ENCODE results near the gene BLVRA.

Gene BLVRA

DNA sequence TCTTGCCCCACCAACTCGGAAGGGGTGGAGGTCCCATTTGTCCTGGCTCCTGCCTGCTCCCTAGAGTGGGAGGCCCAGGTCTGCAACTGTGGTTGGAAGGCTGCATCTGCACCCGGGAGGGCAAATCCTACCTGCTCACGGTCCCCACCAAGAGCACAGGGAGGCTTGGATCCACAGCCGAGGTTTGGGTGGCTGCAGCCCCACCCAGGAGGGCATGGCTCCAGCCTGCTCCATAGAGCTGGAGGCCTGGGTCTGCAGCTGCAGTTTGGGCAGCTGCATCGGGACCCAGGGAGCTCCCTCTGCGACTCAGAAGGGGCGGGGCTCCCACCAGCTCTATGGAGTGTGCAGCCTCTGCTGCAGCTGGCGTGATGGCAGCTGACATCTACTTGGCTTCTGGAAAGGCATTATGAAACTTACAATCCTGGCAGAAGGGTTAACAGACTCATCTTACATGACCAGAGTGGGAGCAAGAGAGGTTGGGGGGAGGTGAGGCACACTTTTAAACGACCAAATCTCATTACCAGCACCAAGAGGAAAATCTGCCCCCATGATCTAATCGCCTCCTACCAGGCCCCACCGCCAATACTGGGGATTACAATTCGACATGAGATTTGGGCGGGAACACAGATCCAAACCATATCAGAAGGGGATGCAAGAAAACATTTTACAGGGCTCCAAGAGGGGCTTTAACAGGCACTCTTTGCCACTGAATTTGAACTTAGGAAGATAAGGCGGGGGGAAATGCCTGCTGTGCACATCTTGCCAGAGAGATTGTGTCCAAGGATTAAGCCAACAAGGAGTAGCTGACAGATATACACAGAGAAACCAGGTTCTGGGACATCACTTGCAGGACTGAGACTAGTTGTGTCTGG lies 8.2 kb upstream of the BLVRA start:
- DNase-seq = no peak

- no peak for DNase-seq
These were observed 6.1 kb upstream of the BLVRA start for GRCh38 chr7:43752411-43752810.

GRCh38 chr7:43753271-43753810 lies 5.1 kb upstream of the BLVRA start:
- DNase-seq = no peak

GRCh38 chr7:43753843-43754242 lies 4.6 kb upstream of the BLVRA start:
- no peak for DNase-seq

- DNase-seq = no peak
These were observed 3.9 kb upstream of the BLVRA start for GRCh38 chr7:43754596-43754995.

GRCh38 chr7:43756368-43757072 lies 2.0 kb upstream of the BLVRA start:
- DNase-seq = no peak

DNA sequence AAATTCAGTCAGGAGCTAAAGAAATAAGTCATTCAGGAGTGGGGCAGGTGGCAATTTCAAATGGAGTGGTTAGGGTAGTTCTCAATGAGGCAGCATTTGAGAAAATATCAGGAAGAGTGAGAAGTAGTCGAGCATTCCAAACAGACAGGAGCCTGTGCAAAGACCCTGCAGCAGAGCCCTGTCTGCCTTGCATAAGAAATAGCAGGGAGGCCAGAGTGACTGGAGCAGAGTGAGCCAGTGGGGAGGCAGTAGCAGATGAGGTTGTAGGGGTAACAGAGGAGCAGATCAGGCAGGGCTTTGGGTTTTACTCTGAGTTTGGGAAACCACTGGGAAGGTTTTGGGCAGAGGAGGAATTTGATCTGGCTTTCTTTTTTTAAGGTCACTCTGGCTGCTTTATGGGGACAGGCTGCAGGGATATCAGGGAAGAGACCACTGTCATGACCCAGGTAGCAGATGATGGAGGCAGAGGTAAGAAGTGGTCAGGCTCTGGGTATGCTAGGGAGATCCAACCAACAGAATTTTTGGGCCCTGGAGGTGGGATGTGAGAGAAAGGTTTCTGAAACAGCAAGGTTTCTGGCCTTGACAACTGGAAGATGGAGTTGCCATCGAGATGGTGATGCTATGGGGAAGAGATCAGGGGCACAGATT lies 1.3 kb upstream of the BLVRA start:
- no peak for DNase-seq

DNA sequence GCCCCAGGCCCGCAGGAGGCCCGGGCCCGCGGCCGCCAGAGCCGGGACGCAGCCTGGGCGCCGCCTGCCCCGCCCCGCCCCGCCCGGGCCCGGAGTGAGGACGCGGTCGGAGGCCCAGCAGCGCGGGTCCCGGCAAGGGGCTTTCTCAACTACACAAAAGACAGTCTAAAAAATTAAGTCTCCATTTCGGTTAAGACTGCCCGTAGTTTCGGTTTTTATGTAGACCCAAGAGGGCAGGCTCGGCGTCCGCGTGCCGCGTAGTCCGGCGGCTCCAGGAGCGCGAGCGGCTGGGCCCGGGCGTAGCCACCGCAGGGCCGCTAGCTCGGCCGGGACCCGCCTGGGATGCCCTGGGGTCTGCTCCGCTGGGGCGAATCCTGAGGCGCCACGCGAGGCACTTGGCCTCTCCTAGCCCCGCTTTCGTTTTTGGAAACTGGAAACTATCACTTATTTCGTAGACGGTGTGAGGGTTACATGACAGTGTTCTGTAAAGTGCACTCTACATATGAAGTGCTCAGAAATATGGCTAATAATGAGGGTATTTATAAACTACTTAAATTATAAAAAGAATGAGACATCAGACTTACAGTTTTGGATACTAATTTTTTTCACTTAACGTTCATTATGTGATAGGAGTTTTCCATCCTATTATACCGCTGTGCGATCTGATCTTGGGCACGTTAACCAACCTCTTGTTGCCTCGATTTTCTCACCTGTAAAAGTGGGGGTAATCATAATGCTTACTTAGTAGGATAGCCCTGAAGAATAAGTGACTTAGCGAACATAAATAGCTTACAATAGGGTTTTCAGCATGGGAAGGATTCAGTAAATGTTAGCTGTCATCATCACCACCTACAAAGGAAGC lies 573 bp downstream of the BLVRA start:
- DNase-seq = peak; percentile 59

- no peak for DNase-seq
These were observed 2.4 kb downstream of the BLVRA start for GRCh38 chr7:43760861-43761260.

- DNase-seq = no peak
These were observed 2.9 kb downstream of the BLVRA start for GRCh38 chr7:43761382-43761781.

DNA sequence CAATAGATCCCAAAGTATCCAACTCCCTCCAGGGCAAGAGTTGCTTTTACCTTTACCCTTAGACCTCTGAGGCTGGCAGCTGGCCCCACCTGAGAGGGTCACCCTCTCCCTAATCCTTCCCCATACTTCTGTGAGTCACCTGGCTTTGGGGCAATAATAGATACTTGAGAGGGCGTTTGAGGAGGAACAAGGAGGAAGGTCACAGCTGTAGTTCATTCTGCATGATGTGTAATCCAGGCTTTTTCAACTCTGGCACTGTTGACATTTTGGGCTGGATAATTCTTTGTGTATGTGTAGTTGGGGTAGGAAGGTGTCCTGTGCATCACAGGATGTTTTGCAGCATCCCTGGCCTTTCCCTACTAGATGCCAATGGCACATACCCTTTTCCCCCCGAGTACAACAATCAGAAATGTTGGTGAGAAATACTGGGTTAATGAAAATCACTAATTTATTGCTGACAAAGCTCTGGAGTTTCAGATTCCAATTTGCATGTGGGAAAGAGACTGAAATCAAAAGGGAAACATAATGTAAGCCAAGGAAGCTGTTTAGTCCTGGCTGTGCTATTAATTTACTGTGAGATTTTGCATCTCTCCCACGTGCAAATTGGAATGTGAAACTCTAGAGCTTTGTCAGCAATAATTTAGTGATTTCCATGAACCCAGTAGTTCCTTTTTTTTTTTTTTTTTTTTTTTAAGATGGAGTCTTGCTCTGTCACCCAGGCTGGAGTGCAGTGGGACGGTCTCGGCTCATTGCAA lies 3.6 kb downstream of the BLVRA start:
- no peak for DNase-seq

DNA sequence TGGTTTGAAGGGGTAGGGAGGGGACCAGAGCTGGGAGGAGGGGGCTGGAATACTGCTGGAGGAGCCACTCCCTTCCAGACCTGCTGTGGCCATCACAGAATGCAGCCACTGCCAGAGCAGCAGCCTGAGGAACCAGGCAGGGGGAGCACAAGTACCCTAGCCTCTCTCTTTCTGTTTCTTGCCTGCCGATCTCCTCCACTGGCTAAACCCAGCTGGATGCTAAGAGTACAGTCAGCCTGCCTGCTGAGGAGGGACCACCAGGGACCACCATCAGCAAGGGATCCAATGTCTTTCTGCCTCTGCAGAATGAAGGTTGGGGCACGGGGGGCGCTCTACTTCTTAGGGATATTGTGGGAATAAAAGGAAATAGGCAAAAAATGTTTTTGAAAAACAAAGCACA lies 4.7 kb downstream of the BLVRA start:
- no peak for DNase-seq

DNA sequence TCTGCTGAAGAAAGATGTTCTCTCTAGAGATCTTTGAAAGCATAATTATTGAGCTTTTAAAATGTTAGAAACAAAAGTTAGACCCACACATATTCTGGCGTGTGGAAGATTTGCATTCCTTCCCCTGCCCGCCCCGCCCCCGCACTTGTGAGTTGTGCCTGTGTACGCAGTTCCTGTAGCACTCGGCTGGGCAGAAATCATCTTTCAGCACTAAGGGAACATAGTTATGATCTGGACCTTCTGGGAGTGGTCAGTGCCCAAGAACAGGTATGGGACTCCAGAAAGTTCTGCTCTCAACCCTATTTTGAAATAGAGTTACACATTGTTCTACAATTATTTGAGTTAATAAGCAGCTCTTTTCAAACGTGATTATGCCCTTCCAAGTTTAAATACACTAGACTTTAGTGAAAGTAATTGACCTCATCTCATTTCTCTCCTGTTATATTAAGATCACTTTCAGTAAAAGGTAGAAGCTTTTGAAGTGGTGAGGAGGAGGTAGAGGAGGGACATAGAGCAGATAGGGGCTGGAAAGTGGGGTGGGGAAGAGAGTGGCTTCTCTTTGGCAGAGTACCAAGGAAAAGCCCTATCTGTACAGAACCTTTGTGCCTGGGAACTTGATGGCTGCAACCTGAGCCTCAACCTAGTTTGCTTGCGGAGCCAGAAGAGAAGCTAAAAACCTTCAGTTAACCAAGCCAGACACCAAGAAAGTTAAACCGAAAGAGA lies 5.7 kb downstream of the BLVRA start:
- no peak for DNase-seq

DNA sequence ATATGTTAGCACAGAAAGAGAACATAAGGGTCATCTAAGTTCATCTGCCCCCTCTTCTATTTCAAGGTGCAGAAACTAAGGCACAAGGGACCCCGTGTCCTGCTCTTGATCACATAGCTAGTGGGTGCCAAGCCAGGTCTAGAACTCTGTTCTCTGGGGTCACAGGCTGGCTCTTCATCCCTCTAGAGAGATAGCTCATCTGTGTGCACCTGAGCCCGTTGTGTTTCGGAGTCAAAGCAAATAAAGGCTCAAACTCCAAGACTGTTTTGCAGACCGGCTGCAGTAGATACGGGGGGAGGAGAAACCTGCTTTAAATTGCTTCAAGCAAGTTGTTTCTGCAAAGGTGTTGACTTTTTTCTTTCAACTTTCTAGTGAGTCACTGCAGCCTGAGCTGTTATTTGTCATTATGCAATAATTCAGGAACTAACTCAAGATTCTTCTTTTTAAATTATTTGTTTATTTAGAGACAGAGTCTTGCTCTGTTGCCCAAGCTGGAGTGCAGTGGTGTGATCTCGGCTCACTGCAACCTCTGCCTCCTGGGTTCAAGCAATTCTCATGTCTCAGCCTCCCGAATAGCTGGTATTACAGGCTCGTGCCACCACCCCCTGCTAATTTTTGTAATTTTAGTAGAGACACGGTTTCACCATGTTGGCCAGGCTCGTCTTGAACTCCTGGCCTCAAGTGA lies 6.5 kb downstream of the BLVRA start:
- DNase-seq = no peak

GRCh38 chr7:43766564-43766963 lies 8.1 kb downstream of the BLVRA start:
- DNase-seq = no peak

- DNase-seq = no peak
These were observed 8.8 kb downstream of the BLVRA start for GRCh38 chr7:43767311-43767710.

DNA sequence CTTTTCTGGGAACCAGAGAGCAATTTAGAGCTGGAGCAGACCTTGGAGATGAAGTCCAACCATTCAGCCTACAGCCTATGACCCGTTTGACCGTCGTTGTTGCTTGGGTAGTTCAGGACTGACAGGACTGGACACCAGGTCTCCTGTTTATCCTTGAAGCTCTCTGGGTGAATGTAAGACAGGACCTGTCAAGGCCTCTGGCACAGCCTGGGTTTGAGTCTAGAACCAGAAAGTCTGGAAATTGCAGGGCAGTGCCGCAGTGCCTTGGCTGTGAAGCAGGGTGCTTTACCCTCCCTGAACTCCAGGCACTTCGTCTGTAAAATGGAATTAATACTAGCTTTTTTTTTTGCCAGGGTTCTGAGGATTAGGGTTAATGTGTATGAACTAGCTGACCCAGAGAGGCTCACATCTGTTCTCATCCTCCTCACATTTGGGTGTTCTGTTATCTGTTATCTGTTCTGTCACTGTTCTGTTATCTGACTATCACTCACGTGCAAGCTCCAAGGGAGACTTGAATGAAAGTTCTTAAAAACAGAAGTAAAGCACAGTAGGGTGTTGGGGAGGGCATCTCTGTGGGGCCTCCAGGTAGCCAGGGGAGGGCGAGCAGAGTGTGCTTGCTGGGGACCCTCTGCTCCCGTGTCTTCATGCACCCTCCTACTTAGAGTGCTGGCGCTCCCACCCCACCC lies 9.9 kb downstream of the BLVRA start:
- DNase-seq = no peak

DNA sequence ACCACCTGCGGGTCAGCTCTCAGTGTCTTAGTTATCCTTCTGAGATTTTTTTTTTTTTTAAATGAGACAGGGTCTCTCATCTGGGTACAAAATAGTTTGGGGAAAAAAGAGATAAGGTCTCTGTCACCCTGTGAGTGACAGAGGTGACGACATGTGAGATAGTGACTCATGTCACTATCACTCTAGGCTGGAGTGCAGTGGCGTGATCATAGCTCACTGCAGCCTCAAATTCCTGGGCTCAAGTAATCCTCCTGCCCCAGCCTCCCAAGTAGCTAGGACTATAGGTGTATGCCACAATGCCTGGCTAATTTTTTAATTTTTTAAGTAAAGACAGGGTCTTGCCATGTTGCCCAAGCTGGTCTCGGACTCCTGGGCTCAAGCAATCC lies 10.4 kb downstream of the BLVRA start:
- DNase-seq = no peak

DNA sequence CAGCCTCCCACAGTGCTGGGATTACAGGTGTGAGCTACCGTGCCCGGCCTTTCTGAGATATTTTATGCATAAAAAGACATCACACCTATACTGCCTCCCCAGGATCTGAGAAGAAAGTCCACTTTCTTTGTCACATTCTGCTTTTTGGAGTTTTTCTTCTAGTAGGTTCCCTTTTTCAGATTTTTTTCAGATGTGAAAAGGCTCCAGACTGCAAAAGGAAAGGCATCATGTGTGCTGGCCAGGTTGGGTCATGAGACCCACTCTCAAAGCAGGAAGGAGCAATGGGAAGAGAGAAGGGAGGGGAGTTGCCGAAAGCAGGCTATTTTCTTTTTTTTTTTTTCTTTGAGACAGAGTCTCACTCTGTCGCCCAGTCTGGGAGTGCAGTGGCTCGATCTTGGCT lies 10.8 kb downstream of the BLVRA start:
- no peak for DNase-seq
